C4-2B (cell line): ENCODE measurements around the gene CYP19A1.

Source experiments
- CTCF ChIP-seq: fragments of 450-650 bp; conservative IDR thresholded peaks from 2 replicates; pipeline ENCODE4 v1.5.1; 2017; ENCODE audit warnings: mild to moderate bottlenecking
- ZFX ChIP-seq: fragments of 450-650 bp; IDR thresholded peaks from 2 replicates; pipeline ENCODE4 v1.6.1; 2017

GRCh38 chr15:51191072-51191670 is 147.2 kb downstream of the CYP19A1 start:
- TF ChIP-seq CTCF (no peak), ZFX (no peak)
